K562 (cell line): ENCODE measurements around the gene ARHGAP15. TPM values are rescaled to one million over a fixed set of nuclear protein-coding genes. Genes with fewer than 3 reads are reported as not detected.

ENCODE experiments used
- ATAC-seq: fragments of 200-7000 bp; cut with Tn5 transposase; 3 replicates; pipeline ENCODE4 v1.9.1; 2020; ENCODE audit warnings: moderate library complexity
- BruUV-seq: library from RNA; stranded (reverse); fragments of 400-500 nt; replicated peaks from 2 replicates; lab custom pipeline; 2021; lab: Mats Ljungman, UMichigan
- CTCF ChIA-PET: fragments of 300-600 bp; formaldehyde crosslinking; extraction: SDS; loops from one replicate; lab custom pipeline; 2021; ENCODE audit warnings: low intra/inter-chr PET ratio; lab: Yijun Ruan, JAX
- POLR2A ChIA-PET: fragments of 300-600, 350-650 bp; sonication (Branson Sonifier 250); formaldehyde crosslinking; extraction: SDS; loops from one replicate; lab custom pipeline; 2021; ENCODE audit warnings: antibody characterized with exemption, inconsistent platforms; lab: Yijun Ruan, JAX
- DNase-seq, 4 experiments: peaks; one replicate each; pipeline versions ENCODE4 v3.0.0 to v3.0.0-alpha.2; 2011 to 2018; ENCODE audit warnings: low spot score in 3 of 4, mixed read lengths in 3 of 4; ENCODE audit errors: extremely low read depth in 1 of 4
- FAIRE-seq: peaks from 2 replicates; lab custom pipeline; 2011; peaks lifted over from hg19 to GRCh38; lab: Jason Lieb, UNC
- H2AFZ ChIP-seq: 2 replicates; pipeline ENCODE4 v1.6.0; 2011; ENCODE audit warnings: low read depth, low read length, control low read depth, inconsistent platforms
- H3K27ac ChIP-seq: fragments of 200-600 bp; 3 replicates; pipeline ENCODE4 v1.8.0; 2011; ENCODE audit warnings: low read depth, mild to moderate bottlenecking, control low read depth, inconsistent platforms, low read length, moderate library complexity, mixed read lengths; ENCODE audit errors: extremely low read depth
- H3K27me3 ChIP-seq, 2 experiments: fragments of 300-600 bp in 1 of 2; 2 replicates in 1 of 2; 3 replicates in 1 of 2; pipeline versions ENCODE4 v1.6.0 to v1.8.0; 2011; ENCODE audit warnings: inconsistent platforms in 2 of 2, low read length in 2 of 2, mild to moderate bottlenecking in 1 of 2, mixed read lengths in 1 of 2, moderate library complexity in 1 of 2; ENCODE audit not compliant: control insufficient read depth in 2 of 2, insufficient read depth in 2 of 2
- H3K36me3 ChIP-seq: fragments of 300-600 bp; 3 replicates; pipeline ENCODE4 v1.8.0; 2011; ENCODE audit warnings: mild to moderate bottlenecking, low read length, inconsistent platforms; ENCODE audit not compliant: control insufficient read depth, insufficient read depth
- H3K4me1 ChIP-seq, 2 experiments: fragments of 200-600 bp in 1 of 2; replicated peaks in 1 of 2; 2 replicates in 1 of 2; 3 replicates in 1 of 2; pipeline versions ENCODE4 v1.5.1 to v1.8.0; 2011; ENCODE audit warnings: inconsistent platforms in 2 of 2, low read length in 2 of 2, mild to moderate bottlenecking in 1 of 2, mixed read lengths in 1 of 2, moderate library complexity in 1 of 2; ENCODE audit not compliant: control insufficient read depth in 2 of 2, insufficient read depth in 2 of 2
- H3K4me2 ChIP-seq: 2 replicates; pipeline ENCODE4 v1.6.1; 2011; ENCODE audit warnings: low read length, control low read depth, inconsistent platforms, mixed read lengths; ENCODE audit not compliant: insufficient read depth
- H3K4me3 ChIP-seq: fragments of 200-600 bp; sonication (generic), shearing (Covaris generic); 2 replicates; pipeline ENCODE4 v1.5.1; 2016; ENCODE audit warnings: control low read depth, inconsistent platforms
- H3K79me2 ChIP-seq: fragments of 200-600 bp; 3 replicates; pipeline ENCODE4 v1.8.0; 2011; ENCODE audit warnings: low read length, inconsistent platforms; ENCODE audit not compliant: control insufficient read depth, insufficient read depth
- H3K9ac ChIP-seq, 2 experiments: 2 replicates each; pipeline versions ENCODE4 v1.6.0 to v1.6.1; 2011; ENCODE audit warnings: low read depth in 2 of 2, low read length in 2 of 2, control low read depth in 1 of 2, inconsistent platforms in 1 of 2, mild to moderate bottlenecking in 1 of 2, mixed read lengths in 1 of 2; ENCODE audit not compliant: insufficient read depth in 1 of 2
- H3K9me1 ChIP-seq: one replicate; pipeline ENCODE4 v1.6.0; 2011; ENCODE audit warnings: inconsistent platforms, mild to moderate bottlenecking, low read length, moderate library complexity; ENCODE audit not compliant: control insufficient read depth, insufficient read depth
- H3K9me3 ChIP-seq: replicated peaks from 2 replicates; pipeline ENCODE4 v1.5.1; 2011; ENCODE audit warnings: low read depth, low read length, inconsistent platforms; ENCODE audit not compliant: control insufficient read depth, insufficient read depth
- H4K20me1 ChIP-seq: replicated peaks from 2 replicates; pipeline ENCODE4 v1.6.1; 2011; ENCODE audit warnings: low read length, inconsistent platforms, mixed read lengths; ENCODE audit not compliant: control insufficient read depth, insufficient read depth
- KLF13 ChIP-seq: fragments of 450-650 bp; IDR thresholded peaks from 2 replicates; pipeline ENCODE4 v1.6.1; 2016; ENCODE audit warnings: missing genetic modification characterization, low read depth, mild to moderate bottlenecking, missing compliant biosample characterization, moderate library complexity, borderline replicate concordance
- RAD21 ChIP-seq, 2 experiments: fragments of 250-450 bp in 1 of 2; fragments of 450-650 bp in 1 of 2; sonication (Bioruptor Pico) in 1 of 2; formaldehyde crosslinking in 1 of 2; IDR thresholded peaks in 1 of 2; conservative IDR thresholded peaks in 1 of 2; 2 replicates each; pipeline versions ENCODE4 v1.4.0 to v1.8.0; 2020 to 2022; ENCODE audit warnings: mild to moderate bottlenecking in 2 of 2, moderate library complexity in 1 of 2
- WGBS: fragments of 100-300 bp; shearing (Covaris generic); methylation state at CpG from one replicate; pipeline ENCODE4 v1.1.6; 2016; ENCODE audit warnings: low coverage, mixed read lengths; ENCODE audit not compliant: insufficient coverage; ENCODE audit errors: missing lambda C conversion rate; 5-methylcytosine and 5-hydroxymethylcytosine counted together
- in situ Hi-C: fragments of 300-500 bp; cut with MboI; formaldehyde crosslinking; loops from 4 replicates; pipeline ENCODE4 v1.15.0; 2018; ENCODE audit warnings: inconsistent platforms, mixed read lengths
- intact Hi-C: fragments of 100-400 bp; cut with micrococcal nuclease; formaldehyde crosslinking; loops from 2 replicates; pipeline ENCODE4 v1.14.2; 2022
- polyA plus RNA-seq, 8 experiments: library from polyadenylated mRNA; depleted of rRNA in 4 of 8; stranded (reverse) in 5 of 8; unstranded in 3 of 8; fragments of >200 nt; fragmentation: Nextera tagmentation in 2 of 8; fragmentation: Illumina TruSeq in 1 of 8; extraction: Ambion mirVana in 2 of 8; extraction: Trizol in 1 of 8; gene quantifications; 2 replicates each; pipeline versions ENCODE4 v1.2.1 to v1.2.3, GENCODE V29; 2011 to 2014; ENCODE audit warnings: inconsistent platforms in 1 of 8, missing spikeins in 1 of 8
- total RNA-seq, 7 experiments: library from RNA; depleted of rRNA in 6 of 7; stranded (reverse); fragments of >200 nt in 6 of 7; fragmentation: Illumina TruSeq in 2 of 7; extraction: Trizol in 2 of 7; gene quantifications; 2 replicates each; pipeline versions ENCODE4 v1.2.1 to v1.2.3, GENCODE V29; 2011 to 2021; ENCODE audit warnings: low replicate concordance in 1 of 7
- TF ChIP-seq, protein P1 (sequence below): fragments of 200-800 bp; sonication (Bioruptor generic); IDR thresholded peaks from 2 replicates; pipeline ENCODE4 v1.6.1; 2016; ENCODE audit warnings: missing genetic modification characterization, missing compliant biosample characterization
- TF ChIP-seq, protein P2 (sequence below), 3 experiments: IDR thresholded peaks in 2 of 3; conservative IDR thresholded peaks in 1 of 3; 2 replicates each; pipeline ENCODE4 v1.5.1; 2011 to 2012; ENCODE audit warnings: low read length in 3 of 3, mild to moderate bottlenecking in 3 of 3, control low read depth in 2 of 3, improper control_type of control experiment in 1 of 3, inconsistent platforms in 1 of 3, low read depth in 1 of 3, mixed read lengths in 1 of 3, moderate library complexity in 1 of 3; ENCODE audit not compliant: insufficient read depth in 2 of 3

Gene ARHGAP15
- total and polyA plus RNA-seq, 9 of the 15 experiments (the other 6 are each of a cell fraction or from before 2014, with no cell fraction given), result 1.5 to 17.9 (median 7.9) TPM

DNA sequence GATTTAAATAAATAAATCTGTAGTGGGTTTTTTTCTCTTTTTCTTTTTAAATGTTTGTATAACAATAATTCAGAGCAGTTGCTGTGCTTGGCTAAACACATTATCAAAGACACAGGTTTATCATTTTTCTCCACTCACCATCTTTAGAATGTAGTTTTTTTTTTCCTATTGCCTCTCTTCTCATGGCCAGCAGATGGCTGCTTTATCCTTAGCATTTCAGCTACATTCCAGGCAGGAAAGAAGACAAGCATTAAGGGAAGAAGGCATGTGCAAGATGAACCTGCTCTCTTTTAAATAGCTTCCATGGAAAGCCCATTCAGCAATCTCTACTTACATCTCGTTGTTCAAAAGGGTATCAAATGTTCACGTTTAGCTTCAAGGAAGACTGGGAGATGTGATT is 42.6 kb downstream of the ARHGAP15 start:
- no peak for FAIRE-seq
- in situ Hi-C loops, result no loop called here

More for the DNA sequence above, 42.6 kb downstream of the ARHGAP15 start:
- Histone ChIP-seq H3K4me3 (no peak overlapping the region), H3K4me2 (no peak overlapping the region), H3K9ac (no peak overlapping the region), H3K4me1 (no peaks in the 10 kb centered on the region), H3K27ac (no peak overlapping the region), H2AFZ (no peak overlapping the region), H3K9me3 (no peaks in the 10 kb centered on the region), H3K36me3 (no peaks in the 10 kb centered on the region), H3K79me2 (no peaks in the 10 kb centered on the region), H4K20me1 (no peaks in the 10 kb centered on the region), H3K27me3 (no peaks in the 10 kb centered on the region), H3K9me1 (no peaks in the 10 kb centered on the region)
- POLR2A ChIA-PET, result no interaction called here
- 0% methylated on average over 2 of the region's 2 CpGs for WGBS
- ATAC-seq (no peak), DNase-seq (no peak)
- CTCF ChIA-PET, result no interaction called here
- peak in 1 of 2 experiments; percentile 20; a peak in 1 of 4 replicates for TF ChIP-seq RAD21 (CRISPR knock-in tag; conservative IDR thresholded peaks at IDR 0.05 in 1 of 2, IDR thresholded peaks at IDR 0.05 in 1 of 2)
- TF ChIP-seq, protein P1, sequence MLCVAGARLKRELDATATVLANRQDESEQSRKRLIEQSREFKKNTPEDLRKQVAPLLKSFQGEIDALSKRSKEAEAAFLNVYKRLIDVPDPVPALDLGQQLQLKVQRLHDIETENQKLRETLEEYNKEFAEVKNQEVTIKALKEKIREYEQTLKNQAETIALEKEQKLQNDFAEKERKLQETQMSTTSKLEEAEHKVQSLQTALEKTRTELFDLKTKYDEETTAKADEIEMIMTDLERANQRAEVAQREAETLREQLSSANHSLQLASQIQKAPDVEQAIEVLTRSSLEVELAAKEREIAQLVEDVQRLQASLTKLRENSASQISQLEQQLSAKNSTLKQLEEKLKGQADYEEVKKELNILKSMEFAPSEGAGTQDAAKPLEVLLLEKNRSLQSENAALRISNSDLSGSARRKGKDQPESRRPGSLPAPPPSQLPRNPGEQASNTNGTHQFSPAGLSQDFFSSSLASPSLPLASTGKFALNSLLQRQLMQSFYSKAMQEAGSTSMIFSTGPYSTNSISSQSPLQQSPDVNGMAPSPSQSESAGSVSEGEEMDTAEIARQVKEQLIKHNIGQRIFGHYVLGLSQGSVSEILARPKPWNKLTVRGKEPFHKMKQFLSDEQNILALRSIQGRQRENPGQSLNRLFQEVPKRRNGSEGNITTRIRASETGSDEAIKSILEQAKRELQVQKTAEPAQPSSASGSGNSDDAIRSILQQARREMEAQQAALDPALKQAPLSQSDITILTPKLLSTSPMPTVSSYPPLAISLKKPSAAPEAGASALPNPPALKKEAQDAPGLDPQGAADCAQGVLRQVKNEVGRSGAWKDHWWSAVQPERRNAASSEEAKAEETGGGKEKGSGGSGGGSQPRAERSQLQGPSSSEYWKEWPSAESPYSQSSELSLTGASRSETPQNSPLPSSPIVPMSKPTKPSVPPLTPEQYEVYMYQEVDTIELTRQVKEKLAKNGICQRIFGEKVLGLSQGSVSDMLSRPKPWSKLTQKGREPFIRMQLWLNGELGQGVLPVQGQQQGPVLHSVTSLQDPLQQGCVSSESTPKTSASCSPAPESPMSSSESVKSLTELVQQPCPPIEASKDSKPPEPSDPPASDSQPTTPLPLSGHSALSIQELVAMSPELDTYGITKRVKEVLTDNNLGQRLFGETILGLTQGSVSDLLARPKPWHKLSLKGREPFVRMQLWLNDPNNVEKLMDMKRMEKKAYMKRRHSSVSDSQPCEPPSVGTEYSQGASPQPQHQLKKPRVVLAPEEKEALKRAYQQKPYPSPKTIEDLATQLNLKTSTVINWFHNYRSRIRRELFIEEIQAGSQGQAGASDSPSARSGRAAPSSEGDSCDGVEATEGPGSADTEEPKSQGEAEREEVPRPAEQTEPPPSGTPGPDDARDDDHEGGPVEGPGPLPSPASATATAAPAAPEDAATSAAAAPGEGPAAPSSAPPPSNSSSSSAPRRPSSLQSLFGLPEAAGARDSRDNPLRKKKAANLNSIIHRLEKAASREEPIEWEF (CRISPR knock-in tag), result no peak
- TF ChIP-seq KLF13 (tag), result no peak
- TF ChIP-seq, protein P2, sequence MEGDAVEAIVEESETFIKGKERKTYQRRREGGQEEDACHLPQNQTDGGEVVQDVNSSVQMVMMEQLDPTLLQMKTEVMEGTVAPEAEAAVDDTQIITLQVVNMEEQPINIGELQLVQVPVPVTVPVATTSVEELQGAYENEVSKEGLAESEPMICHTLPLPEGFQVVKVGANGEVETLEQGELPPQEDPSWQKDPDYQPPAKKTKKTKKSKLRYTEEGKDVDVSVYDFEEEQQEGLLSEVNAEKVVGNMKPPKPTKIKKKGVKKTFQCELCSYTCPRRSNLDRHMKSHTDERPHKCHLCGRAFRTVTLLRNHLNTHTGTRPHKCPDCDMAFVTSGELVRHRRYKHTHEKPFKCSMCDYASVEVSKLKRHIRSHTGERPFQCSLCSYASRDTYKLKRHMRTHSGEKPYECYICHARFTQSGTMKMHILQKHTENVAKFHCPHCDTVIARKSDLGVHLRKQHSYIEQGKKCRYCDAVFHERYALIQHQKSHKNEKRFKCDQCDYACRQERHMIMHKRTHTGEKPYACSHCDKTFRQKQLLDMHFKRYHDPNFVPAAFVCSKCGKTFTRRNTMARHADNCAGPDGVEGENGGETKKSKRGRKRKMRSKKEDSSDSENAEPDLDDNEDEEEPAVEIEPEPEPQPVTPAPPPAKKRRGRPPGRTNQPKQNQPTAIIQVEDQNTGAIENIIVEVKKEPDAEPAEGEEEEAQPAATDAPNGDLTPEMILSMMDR (IDR thresholded peaks at IDR 0.05 in 2 of 3, conservative IDR thresholded peaks at IDR 0.05 in 1 of 3; ENCODE audit: insufficient read depth in 2 of 3, low read depth in 1 of 3, low read length in 3 of 3), result peak in 1 of 3 experiments; percentile 8; a peak in 1 of 6 replicates
- intact Hi-C loops, result no loop called here
- no TSS peak for BruUV-seq
